ENCODE results near the gene GUSB.

The GUSB gene

GRCh38 chr7:65927489-65928448 is 54.2 kb downstream of the GUSB start:
- DNase-seq, result no peak

- DNase-seq, result no peak
Measured at GRCh38 chr7:65926588-65926987, 55.4 kb downstream of the GUSB start.

DNA sequence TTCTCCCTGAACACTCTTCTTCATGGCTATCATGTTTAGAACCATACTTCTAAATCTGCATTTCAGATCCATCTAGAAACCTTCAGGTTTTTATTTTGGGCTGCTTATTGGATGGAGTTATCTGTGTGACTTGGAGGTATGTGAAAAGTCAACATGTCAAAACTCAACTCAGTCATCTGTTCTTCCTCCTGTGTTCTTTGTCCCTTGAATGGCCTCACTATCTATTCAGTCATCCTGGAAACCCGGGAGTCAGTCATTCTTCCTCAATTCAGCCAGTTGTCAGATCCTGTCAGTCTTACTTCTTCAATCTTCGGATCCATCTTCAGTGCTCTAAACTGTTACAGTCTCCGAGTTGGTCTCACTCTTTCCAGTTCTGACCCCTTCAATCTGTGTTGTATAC is 57.0 kb downstream of the GUSB start:
- no peak for DNase-seq

DNA sequence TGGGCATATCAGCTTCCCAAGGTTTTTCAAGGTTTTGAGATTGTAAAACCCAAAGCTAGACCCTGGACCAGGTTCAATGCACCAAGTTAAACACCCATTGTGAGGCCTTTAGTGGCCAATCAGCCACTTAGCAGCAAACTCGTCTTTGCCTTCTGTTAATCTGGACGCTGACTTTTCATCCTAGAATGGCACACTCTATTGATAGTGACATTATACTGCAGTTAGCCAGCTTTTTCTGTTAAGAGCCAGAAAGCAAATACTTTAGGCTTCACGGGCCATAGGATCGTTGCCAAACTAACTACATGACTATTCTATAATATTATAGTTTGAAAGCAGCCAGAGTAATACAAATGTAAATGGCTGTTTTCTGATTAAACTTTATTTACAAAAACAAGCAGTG is 57.8 kb downstream of the GUSB start:
- no peak for DNase-seq

- no peak for DNase-seq
Measured at GRCh38 chr7:65923316-65923715, 58.7 kb downstream of the GUSB start.

- no peak for DNase-seq
Measured at GRCh38 chr7:65915921-65916657, 65.9 kb downstream of the GUSB start.

DNA sequence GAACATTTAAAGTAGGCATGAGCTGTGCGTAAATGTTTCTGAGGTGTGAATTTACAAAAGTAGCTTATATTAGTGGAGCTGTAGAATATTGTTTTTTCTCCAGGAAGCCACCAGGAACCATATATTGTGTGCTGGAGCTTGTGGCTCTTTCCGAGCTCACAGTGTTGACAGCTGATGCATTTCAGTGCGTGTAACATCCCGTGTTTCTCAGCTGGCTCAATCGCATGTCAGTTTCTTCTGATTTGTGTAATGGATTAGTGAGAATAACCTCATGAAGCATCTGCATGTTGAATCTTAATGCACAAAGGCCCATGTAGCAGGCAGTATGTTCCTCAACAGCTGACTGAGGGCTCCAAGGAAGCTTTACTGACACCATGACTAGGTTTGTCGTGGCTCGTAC is 69.8 kb downstream of the GUSB start:
- DNase-seq, result no peak

Data from NCI-H1694 (cell line).